IMR-90 (cell line): ENCODE measurements around the gene INAVA.

ENCODE experiments used
- BHLHE40 ChIP-seq: fragments of 150-350 bp; IDR thresholded peaks from 2 replicates; pipeline ENCODE4 v1.6.1; 2016; ENCODE audit warnings: mild to moderate bottlenecking, low read depth, low read length
- CEBPB ChIP-seq: IDR thresholded peaks from 2 replicates; pipeline ENCODE4 v1.6.1; 2012; ENCODE audit warnings: low read depth, low read length, improper control_type of control experiment
- CTCF ChIP-seq: conservative IDR thresholded peaks from 2 replicates; pipeline ENCODE4 v1.5.1; 2012; ENCODE audit warnings: mild to moderate bottlenecking, low read depth, low read length, improper control_type of control experiment
- FOS ChIP-seq: fragments of 150-350 bp; IDR thresholded peaks from 2 replicates; pipeline ENCODE4 v1.6.1; 2016; ENCODE audit warnings: low read depth, low read length
- MAFK ChIP-seq: IDR thresholded peaks from 2 replicates; pipeline ENCODE4 v1.6.1; 2012; ENCODE audit warnings: low read depth, low read length, improper control_type of control experiment
- MAZ ChIP-seq: IDR thresholded peaks from 2 replicates; pipeline ENCODE4 v1.6.1; 2012; ENCODE audit warnings: low read depth, mild to moderate bottlenecking, low read length, improper control_type of control experiment, moderate library complexity, borderline replicate concordance
- MXI1 ChIP-seq: IDR thresholded peaks from 2 replicates; pipeline ENCODE4 v1.6.1; 2012; ENCODE audit warnings: low read depth, mild to moderate bottlenecking, low read length, moderate library complexity, borderline replicate concordance
- NFE2L2 ChIP-seq: fragments of 150-350 bp; IDR thresholded peaks from 2 replicates; pipeline ENCODE4 v1.6.1; 2016; ENCODE audit warnings: low read depth, mild to moderate bottlenecking, low read length
- POLR2A ChIP-seq: IDR thresholded peaks from 2 replicates; pipeline ENCODE4 v1.6.1; 2012; ENCODE audit warnings: mild to moderate bottlenecking, low read depth, low read length
- RAD21 ChIP-seq: IDR thresholded peaks from 2 replicates; pipeline ENCODE4 v1.6.1; 2012; ENCODE audit warnings: low read length, improper control_type of control experiment
- RCOR1 ChIP-seq: IDR thresholded peaks from 2 replicates; pipeline ENCODE4 v1.6.1; 2012; ENCODE audit warnings: mild to moderate bottlenecking, low read length, improper control_type of control experiment; ENCODE audit not compliant: insufficient replicate concordance
- RFX5 ChIP-seq: IDR thresholded peaks from 2 replicates; pipeline ENCODE4 v1.8.0; 2012; ENCODE audit warnings: low read depth, mild to moderate bottlenecking, low read length, moderate library complexity
- SMC3 ChIP-seq: fragments of 150-350 bp; IDR thresholded peaks from 2 replicates; pipeline ENCODE4 v1.6.1; 2016; ENCODE audit warnings: low read depth, mild to moderate bottlenecking, antibody characterized with exemption, low read length, moderate library complexity
- TF ChIP-seq, protein P1 (sequence below): fragments of 150-350 bp; IDR thresholded peaks from 2 replicates; pipeline ENCODE4 v1.6.1; 2016; ENCODE audit warnings: low read depth, mild to moderate bottlenecking, low read length, moderate library complexity, borderline replicate concordance

DNA sequence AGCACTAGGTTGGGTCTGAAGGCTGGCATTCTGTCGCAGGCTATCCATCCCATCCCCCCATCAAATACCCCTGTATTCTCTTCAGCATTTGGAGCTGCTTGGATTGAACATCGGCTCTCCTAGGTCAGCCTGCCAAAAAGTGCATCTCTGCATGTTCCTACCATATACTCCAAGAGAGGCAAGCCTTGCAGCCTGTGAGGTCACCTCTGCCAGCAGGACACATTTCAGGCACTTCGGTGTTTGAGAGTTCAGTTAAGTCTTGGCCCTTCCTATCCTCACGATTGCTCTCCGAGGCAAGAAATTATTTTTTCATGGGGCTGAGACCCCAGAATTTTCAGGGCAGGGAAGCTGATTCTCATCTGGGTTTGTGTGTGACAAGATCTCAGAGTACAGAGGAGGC is 19.3 kb upstream of the INAVA start:
- TF ChIP-seq CTCF (no peak), NFE2L2 (no peak), RCOR1 (no peak), POLR2A (no peak), MAFK (no peak), MAZ (no peak), RAD21 (no peak), CEBPB (no peak), MXI1 (no peak), BHLHE40 (no peak), SMC3 (no peak), FOS (no peak), RFX5 (no peak)
- TF ChIP-seq, protein P1, sequence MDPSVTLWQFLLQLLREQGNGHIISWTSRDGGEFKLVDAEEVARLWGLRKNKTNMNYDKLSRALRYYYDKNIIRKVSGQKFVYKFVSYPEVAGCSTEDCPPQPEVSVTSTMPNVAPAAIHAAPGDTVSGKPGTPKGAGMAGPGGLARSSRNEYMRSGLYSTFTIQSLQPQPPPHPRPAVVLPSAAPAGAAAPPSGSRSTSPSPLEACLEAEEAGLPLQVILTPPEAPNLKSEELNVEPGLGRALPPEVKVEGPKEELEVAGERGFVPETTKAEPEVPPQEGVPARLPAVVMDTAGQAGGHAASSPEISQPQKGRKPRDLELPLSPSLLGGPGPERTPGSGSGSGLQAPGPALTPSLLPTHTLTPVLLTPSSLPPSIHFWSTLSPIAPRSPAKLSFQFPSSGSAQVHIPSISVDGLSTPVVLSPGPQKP = no peak
